Measurements from ENCODE around the gene UBAP2.

The UBAP2 gene

DNA sequence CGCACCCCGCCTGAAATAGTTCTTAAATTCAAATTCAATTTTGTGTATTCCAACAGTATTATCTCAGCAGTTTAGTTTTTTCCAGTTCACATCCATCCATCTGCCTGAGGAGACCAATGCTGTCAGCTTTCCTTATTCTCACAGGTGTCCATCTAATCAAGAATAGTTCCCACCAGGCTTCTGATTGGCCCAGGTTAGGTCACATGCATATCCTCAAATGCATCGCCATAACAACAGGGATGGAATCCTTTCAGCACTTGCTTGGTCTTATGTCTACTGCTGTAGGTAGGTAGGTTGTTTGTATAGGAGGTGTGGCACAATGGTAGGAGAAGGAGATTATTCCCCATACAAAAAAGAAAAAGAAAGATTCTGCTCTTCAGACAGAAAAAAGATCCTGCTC lies 140.6 kb downstream of the UBAP2 start:
- H3K79me2 ChIP-seq (ENCODE audit: control insufficient read depth, low read length) = peaks cover 75% of the 10 kb centered on the region
- peaks cover 68% of the 10 kb centered on the region for H3K36me3 ChIP-seq (ENCODE audit: control insufficient read depth, low read length)
- H3K27me3 ChIP-seq (ENCODE audit: control insufficient read depth, low read length) = no peaks in the 10 kb centered on the region
- no peak overlapping the region for H3K4me2 ChIP-seq (ENCODE audit: low read length)
- 0 out of 2 replicates have a peak, but pooled peaks cover 2% of the 10 kb centered on the region for H3F3A ChIP-seq (ENCODE audit: control insufficient read depth, insufficient read depth)
- no peaks in the 10 kb centered on the region for H4K20me1 ChIP-seq (ENCODE audit: control insufficient read depth, insufficient read depth, low read depth, low read length)
- no peak overlapping the region for H3K27ac ChIP-seq (ENCODE audit: low read depth, low read length)
- TF ChIP-seq, protein P1, sequence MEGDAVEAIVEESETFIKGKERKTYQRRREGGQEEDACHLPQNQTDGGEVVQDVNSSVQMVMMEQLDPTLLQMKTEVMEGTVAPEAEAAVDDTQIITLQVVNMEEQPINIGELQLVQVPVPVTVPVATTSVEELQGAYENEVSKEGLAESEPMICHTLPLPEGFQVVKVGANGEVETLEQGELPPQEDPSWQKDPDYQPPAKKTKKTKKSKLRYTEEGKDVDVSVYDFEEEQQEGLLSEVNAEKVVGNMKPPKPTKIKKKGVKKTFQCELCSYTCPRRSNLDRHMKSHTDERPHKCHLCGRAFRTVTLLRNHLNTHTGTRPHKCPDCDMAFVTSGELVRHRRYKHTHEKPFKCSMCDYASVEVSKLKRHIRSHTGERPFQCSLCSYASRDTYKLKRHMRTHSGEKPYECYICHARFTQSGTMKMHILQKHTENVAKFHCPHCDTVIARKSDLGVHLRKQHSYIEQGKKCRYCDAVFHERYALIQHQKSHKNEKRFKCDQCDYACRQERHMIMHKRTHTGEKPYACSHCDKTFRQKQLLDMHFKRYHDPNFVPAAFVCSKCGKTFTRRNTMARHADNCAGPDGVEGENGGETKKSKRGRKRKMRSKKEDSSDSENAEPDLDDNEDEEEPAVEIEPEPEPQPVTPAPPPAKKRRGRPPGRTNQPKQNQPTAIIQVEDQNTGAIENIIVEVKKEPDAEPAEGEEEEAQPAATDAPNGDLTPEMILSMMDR (IDR thresholded peaks at IDR 0.05; ENCODE audit: low read depth, low read length, poor library complexity, severe bottlenecking) = no peak
- TF ChIP-seq EZH2phosphoT487 (IDR thresholded peaks at IDR 0.05; ENCODE audit: borderline replicate concordance, low read length) = no peak
- peaks cover 17% of the 10 kb centered on the region for H3K4me1 ChIP-seq (ENCODE audit: control insufficient read depth, low read length)
- H3K4me3 ChIP-seq (ENCODE audit: low read length) = no peak overlapping the region
- H3K9me2 ChIP-seq (replicated peaks; ENCODE audit: control insufficient read depth, low read length) = no peaks in the 10 kb centered on the region
- H3K9me3 ChIP-seq (ENCODE audit: control insufficient read depth, insufficient read depth, low read length) = no peaks in the 10 kb centered on the region

DNA sequence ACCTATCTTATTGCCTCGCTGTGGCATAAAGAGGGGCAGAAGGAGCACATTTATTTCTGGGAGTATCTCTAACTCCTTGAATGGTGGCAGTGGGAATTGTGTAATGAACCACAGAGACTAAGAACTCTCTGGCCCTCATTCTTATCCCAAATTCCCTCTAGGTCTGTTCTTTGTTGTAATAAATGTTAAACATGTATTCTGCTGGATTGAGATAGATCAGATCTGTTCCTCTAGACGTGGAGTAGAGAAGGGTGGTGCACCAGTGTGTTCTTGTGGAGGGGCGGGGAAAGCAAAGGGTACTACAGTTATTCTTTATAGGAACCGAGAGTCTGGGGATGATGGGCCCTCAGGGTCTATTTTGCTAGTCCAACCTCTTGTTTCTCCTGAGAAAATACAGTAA lies 141.3 kb downstream of the UBAP2 start:
- Histone ChIP-seq H3F3A (ENCODE audit: control insufficient read depth, insufficient read depth) (0 out of 2 replicates have a peak, but pooled peaks cover 2% of the 10 kb centered on the region), H3K79me2 (ENCODE audit: control insufficient read depth, low read length) (peaks cover 80% of the 10 kb centered on the region), H4K20me1 (ENCODE audit: control insufficient read depth, insufficient read depth, low read depth, low read length) (no peaks in the 10 kb centered on the region), H3K9me3 (ENCODE audit: control insufficient read depth, insufficient read depth, low read length) (no peaks in the 10 kb centered on the region), H3K9me2 (replicated peaks; ENCODE audit: control insufficient read depth, low read length) (no peaks in the 10 kb centered on the region), H3K4me3 (ENCODE audit: low read length) (no peak overlapping the region), H3K27ac (ENCODE audit: low read depth, low read length) (no peak overlapping the region), H3K27me3 (ENCODE audit: control insufficient read depth, low read length) (no peaks in the 10 kb centered on the region), H3K36me3 (ENCODE audit: control insufficient read depth, low read length) (peaks cover 64% of the 10 kb centered on the region), H3K4me1 (ENCODE audit: control insufficient read depth, low read length) (peaks cover 17% of the 10 kb centered on the region), H3K4me2 (ENCODE audit: low read length) (no peak overlapping the region)
- TF ChIP-seq, protein P1 (IDR thresholded peaks at IDR 0.05; ENCODE audit: low read depth, low read length, poor library complexity, severe bottlenecking) = no peak
- TF ChIP-seq EZH2phosphoT487 (IDR thresholded peaks at IDR 0.05; ENCODE audit: borderline replicate concordance, low read length) = no peak

DNA sequence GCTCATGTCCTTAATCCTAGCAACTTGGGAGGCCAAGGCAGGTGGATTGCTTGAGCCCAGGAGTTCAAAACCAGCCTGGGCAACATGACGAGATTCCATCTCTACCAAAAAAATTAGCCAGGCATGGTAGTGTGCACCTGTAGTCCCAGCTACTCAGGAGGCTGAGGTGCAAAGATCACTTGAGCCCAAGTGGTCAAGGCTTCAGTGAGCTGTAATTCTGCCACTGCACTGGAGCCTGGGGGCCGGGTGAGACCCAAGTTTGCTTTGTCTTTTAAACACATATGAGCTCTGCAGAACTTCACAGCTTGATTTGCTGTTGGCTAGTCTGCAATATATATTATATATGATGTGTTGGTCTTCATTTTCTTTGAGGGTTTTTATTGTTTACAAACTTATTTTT lies 141.9 kb downstream of the UBAP2 start:
- Histone ChIP-seq H3K27me3 (ENCODE audit: control insufficient read depth, low read length) (no peaks in the 10 kb centered on the region), H3K9me2 (replicated peaks; ENCODE audit: control insufficient read depth, low read length) (no peaks in the 10 kb centered on the region), H3K79me2 (ENCODE audit: control insufficient read depth, low read length) (peaks cover 86% of the 10 kb centered on the region), H3F3A (ENCODE audit: control insufficient read depth, insufficient read depth) (0 out of 2 replicates have a peak, but pooled peaks cover 2% of the 10 kb centered on the region), H3K27ac (ENCODE audit: low read depth, low read length) (no peak overlapping the region), H4K20me1 (ENCODE audit: control insufficient read depth, insufficient read depth, low read depth, low read length) (no peaks in the 10 kb centered on the region), H3K36me3 (ENCODE audit: control insufficient read depth, low read length) (peaks cover 64% of the 10 kb centered on the region), H3K4me2 (ENCODE audit: low read length) (no peak overlapping the region), H3K4me3 (ENCODE audit: low read length) (no peak overlapping the region), H3K9me3 (ENCODE audit: control insufficient read depth, insufficient read depth, low read length) (no peaks in the 10 kb centered on the region), H3K4me1 (ENCODE audit: control insufficient read depth, low read length) (peaks cover 17% of the 10 kb centered on the region)
- TF ChIP-seq, protein P1 (IDR thresholded peaks at IDR 0.05; ENCODE audit: low read depth, low read length, poor library complexity, severe bottlenecking) = no peak
- TF ChIP-seq EZH2phosphoT487 (IDR thresholded peaks at IDR 0.05; ENCODE audit: borderline replicate concordance, low read length) = no peak
